SH-SY5Y (cell line): ENCODE data around the gene BCL7A.

Source experiments
- GATA2 ChIP-seq: IDR thresholded peaks from 2 replicates; pipeline ENCODE4 v1.6.1; 2011; ENCODE audit warnings: mild to moderate bottlenecking, low read depth, low read length
- GATA3 ChIP-seq: IDR thresholded peaks from 2 replicates; pipeline ENCODE4 v1.6.1; 2011; ENCODE audit warnings: low read depth, mild to moderate bottlenecking, low read length, moderate library complexity

DNA sequence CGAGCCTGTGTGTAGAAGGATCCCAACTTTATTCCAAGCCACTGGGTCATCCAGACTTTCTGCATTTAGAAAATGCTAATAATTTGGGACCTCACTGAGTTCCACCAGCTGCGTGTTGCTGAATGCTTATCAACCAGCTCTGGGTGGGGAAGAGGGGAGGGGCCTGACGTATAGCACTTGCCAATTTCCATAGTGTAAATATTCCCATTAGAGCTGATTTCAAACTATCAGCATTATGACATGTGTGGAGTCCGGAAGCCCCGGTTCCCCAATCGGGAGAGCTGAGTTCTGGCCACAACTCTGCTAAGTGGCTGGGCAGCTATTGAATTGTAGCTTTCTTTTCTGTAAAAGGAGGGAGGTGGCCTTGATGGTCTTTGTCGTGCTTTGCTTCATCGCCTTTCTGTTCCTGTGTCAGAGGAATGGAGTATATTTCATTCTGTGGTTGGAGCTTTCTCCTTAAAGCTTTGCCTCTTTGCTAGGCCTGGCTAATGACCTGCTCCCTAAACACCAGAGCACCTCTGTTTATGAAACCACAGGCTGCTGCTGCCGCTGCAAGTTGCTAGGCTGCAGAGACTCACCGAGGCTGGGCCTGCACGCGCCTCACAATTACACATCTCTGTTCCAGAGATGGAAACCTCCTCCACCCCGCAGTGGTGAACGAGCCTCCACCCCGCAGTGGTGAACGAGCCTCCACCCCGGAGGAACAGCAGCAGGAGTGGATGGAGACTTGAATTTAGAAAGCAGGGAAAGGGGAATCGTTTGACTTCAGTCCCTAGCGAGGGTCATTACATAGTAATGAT lies 7.7 kb upstream of the BCL7A start:
- no peak for TF ChIP-seq GATA2
- TF ChIP-seq GATA3: no peak
